Activated T-helper 9 cell treated with anti-CD3 and anti-CD28 coated beads, Interleukin-2, amount 50 U/mL, for 16 hours (primary cell): ENCODE results near the gene TMEM44.

Source experiments
- DNase-seq: peaks from one replicate; pipeline ENCODE4 v3.0.0-alpha.2; 2020; ENCODE audit warnings: low read depth

The TMEM44 gene

GRCh38 chr3:194633349-194634004 is at the start of gene TMEM44:
TMEM44 (minus strand) TSS chr3:194633419; CDS start chr3:194633215, 204 bp downstream.
- DNase-seq = peak; percentile 37

GRCh38 chr3:194682694-194683310 is 49.6 kb upstream of the TMEM44 start:
- peak; percentile 32 for DNase-seq

- DNase-seq = no peak
Measured at GRCh38 chr3:194682189-194682693, 49.0 kb upstream of the TMEM44 start.

GRCh38 chr3:194680888-194681615 is 47.8 kb upstream of the TMEM44 start:
- DNase-seq = no peak

GRCh38 chr3:194676471-194676870 is 43.3 kb upstream of the TMEM44 start:
- DNase-seq = no peak

GRCh38 chr3:194675680-194676079 is 42.5 kb upstream of the TMEM44 start:
- no peak for DNase-seq

- peak; percentile 54 for DNase-seq
Measured at GRCh38 chr3:194675081-194675640, 41.9 kb upstream of the TMEM44 start.

GRCh38 chr3:194673761-194674160 is 40.5 kb upstream of the TMEM44 start:
- no peak for DNase-seq

- no peak for DNase-seq
Measured at GRCh38 chr3:194672876-194673275, 39.7 kb upstream of the TMEM44 start.

- peak; percentile 81 for DNase-seq
Measured at GRCh38 chr3:194671900-194672808, 38.9 kb upstream of the TMEM44 start, which contains the start of gene LSG1. LSG1 (minus strand) TSS chr3:194672191; CDS start chr3:194672162, 29 bp downstream.

- no peak for DNase-seq
Measured at GRCh38 chr3:194671511-194671899, 38.3 kb upstream of the TMEM44 start.

GRCh38 chr3:194667363-194667762 is 34.1 kb upstream of the TMEM44 start:
- no peak for DNase-seq

- DNase-seq = no peak
Measured at GRCh38 chr3:194664857-194665256, 31.6 kb upstream of the TMEM44 start.

- DNase-seq = no peak
Measured at GRCh38 chr3:194661946-194662345, 28.7 kb upstream of the TMEM44 start.

GRCh38 chr3:194661374-194661773 is 28.2 kb upstream of the TMEM44 start:
- no peak for DNase-seq

GRCh38 chr3:194659778-194660177 is 26.6 kb upstream of the TMEM44 start:
- DNase-seq = no peak

- DNase-seq = no peak
Measured at GRCh38 chr3:194658477-194659242, 25.4 kb upstream of the TMEM44 start.

- DNase-seq = no peak
Measured at GRCh38 chr3:194657439-194657838, 24.2 kb upstream of the TMEM44 start.

GRCh38 chr3:194654443-194654842 is 21.2 kb upstream of the TMEM44 start:
- no peak for DNase-seq

- no peak for DNase-seq
Measured at GRCh38 chr3:194647747-194648146, 14.5 kb upstream of the TMEM44 start.

- DNase-seq = no peak
Measured at GRCh38 chr3:194642769-194643168, 9.6 kb upstream of the TMEM44 start.
